Amniotic epithelial cell (primary cell): ENCODE results near the gene HSF5.

Experiments
- DNase-seq: peaks from one replicate; pipeline ENCODE4 v3.0.0-alpha.2; 2010; ENCODE audit warnings: low read depth

The HSF5 gene

GRCh38 chr17:58516644-58517377 lies 28.6 kb upstream of the HSF5 start:
- DNase-seq: no peak

- DNase-seq: no peak
Measured at GRCh38 chr17:58515286-58515685, 27.1 kb upstream of the HSF5 start.

GRCh38 chr17:58514770-58515157 lies 26.6 kb upstream of the HSF5 start:
- no peak for DNase-seq

- peak; percentile 57 for DNase-seq
Measured at GRCh38 chr17:58513965-58514769, 26.0 kb upstream of the HSF5 start, which contains the start of gene MTMR4. MTMR4 (minus strand) TSS chr17:58514638; CDS start chr17:58514407, 231 bp downstream.

GRCh38 chr17:58513267-58513964 lies 25.2 kb upstream of the HSF5 start:
- no peak for DNase-seq

GRCh38 chr17:58510075-58510474 lies 21.9 kb upstream of the HSF5 start:
- DNase-seq: no peak

- DNase-seq: no peak
Measured at GRCh38 chr17:58508341-58509067, 20.3 kb upstream of the HSF5 start.

GRCh38 chr17:58507123-58507634 lies 19.0 kb upstream of the HSF5 start:
- peak; percentile 87 for DNase-seq

GRCh38 chr17:58506354-58507080 lies 18.3 kb upstream of the HSF5 start:
- DNase-seq: no peak

GRCh38 chr17:58504826-58505351 lies 16.7 kb upstream of the HSF5 start:
- no peak for DNase-seq

GRCh38 chr17:58503866-58504265 lies 15.7 kb upstream of the HSF5 start:
- DNase-seq: no peak

GRCh38 chr17:58503134-58503533 lies 14.9 kb upstream of the HSF5 start:
- DNase-seq: peak; percentile 38

- no peak for DNase-seq
Measured at GRCh38 chr17:58501451-58501850, 13.2 kb upstream of the HSF5 start.

- DNase-seq: no peak
Measured at GRCh38 chr17:58498177-58498828, 10.1 kb upstream of the HSF5 start.

- DNase-seq: no peak
Measured at GRCh38 chr17:58493506-58493905, 5.3 kb upstream of the HSF5 start.

- no peak for DNase-seq
Measured at GRCh38 chr17:58492238-58493121, 4.3 kb upstream of the HSF5 start.

- no peak for DNase-seq
Measured at GRCh38 chr17:58491510-58492045, 3.4 kb upstream of the HSF5 start.

GRCh38 chr17:58488428-58488890 lies 251 bp upstream of the HSF5 start:
- no peak for DNase-seq

GRCh38 chr17:58484600-58484999 lies 3.6 kb downstream of the HSF5 start:
- DNase-seq: no peak
